H7 (cell line): ENCODE data around the gene HOXD9. TPM values are rescaled to one million over a fixed set of nuclear protein-coding genes. Genes with fewer than 3 reads are reported as not detected.

Experiments used
- DNase-seq: peaks from one replicate; pipeline ENCODE4 v3.0.0; 2012
- H3K27me3 ChIP-seq: 2 replicates; pipeline ENCODE4 v1.6.0; 2011; ENCODE audit warnings: mild to moderate bottlenecking, low read length; ENCODE audit not compliant: control insufficient read depth, insufficient read depth
- H3K36me3 ChIP-seq: replicated peaks from 2 replicates; pipeline ENCODE4 v1.5.1; 2011; ENCODE audit warnings: low read length; ENCODE audit not compliant: control insufficient read depth, insufficient read depth
- H3K4me3 ChIP-seq: 2 replicates; pipeline ENCODE4 v1.5.1; 2011; ENCODE audit warnings: low read depth, mild to moderate bottlenecking, control low read depth, low read length, moderate library complexity; ENCODE audit not compliant: insufficient read depth
- total RNA-seq: library from RNA; depleted of rRNA; stranded (reverse); fragments of >200 nt; shearing (Covaris generic); gene quantifications from 2 replicates; pipeline ENCODE4 v1.2.3, GENCODE V29; 2014

Gene HOXD9
- total RNA-seq, 1 experiment from 2014 or later, result 0.10 TPM

GRCh38 chr2:176109192-176109901, 13.2 kb upstream of the HOXD9 start:
- H3K36me3 ChIP-seq, result no peaks in the 10 kb centered on the region
- DNase-seq, result peak; percentile 38
- peaks cover 98% of the 10 kb centered on the region for H3K27me3 ChIP-seq
- H3K4me3 ChIP-seq, result no peak overlapping the region

- no peak for DNase-seq
- no peak overlapping the region for H3K4me3 ChIP-seq
- no peaks in the 10 kb centered on the region for H3K36me3 ChIP-seq
- peaks cover 98% of the 10 kb centered on the region for H3K27me3 ChIP-seq
Measured at GRCh38 chr2:176109946-176110345, 12.6 kb upstream of the HOXD9 start.

GRCh38 chr2:176110415-176111308, 11.9 kb upstream of the HOXD9 start:
- Histone ChIP-seq H3K36me3 (no peaks in the 10 kb centered on the region), H3K4me3 (no peak overlapping the region), H3K27me3 (peaks cover 98% of the 10 kb centered on the region)
- no peak for DNase-seq

GRCh38 chr2:176111309-176111663, 11.2 kb upstream of the HOXD9 start:
- peak; percentile 90 for DNase-seq
- H3K36me3 ChIP-seq, result no peaks in the 10 kb centered on the region
- peaks cover 98% of the 10 kb centered on the region for H3K27me3 ChIP-seq
- no peak overlapping the region for H3K4me3 ChIP-seq

GRCh38 chr2:176111846-176112374, 10.6 kb upstream of the HOXD9 start:
- Histone ChIP-seq H3K27me3 (peaks cover 99% of the 10 kb centered on the region), H3K36me3 (no peaks in the 10 kb centered on the region), H3K4me3 (no peak overlapping the region)
- DNase-seq, result peak; percentile 64

GRCh38 chr2:176112375-176113302, 9.9 kb upstream of the HOXD9 start:
- Histone ChIP-seq H3K36me3 (no peaks in the 10 kb centered on the region), H3K27me3 (peaks cover 100% of the 10 kb centered on the region), H3K4me3 (no peak overlapping the region)
- DNase-seq, result peak; percentile 64

- Histone ChIP-seq H3K27me3 (peaks cover 100% of the 10 kb centered on the region), H3K4me3 (no peak overlapping the region), H3K36me3 (no peaks in the 10 kb centered on the region)
- DNase-seq, result no peak
Measured at GRCh38 chr2:176114120-176114929, 8.2 kb upstream of the HOXD9 start.

- no peak overlapping the region for H3K4me3 ChIP-seq
- peaks cover 100% of the 10 kb centered on the region for H3K27me3 ChIP-seq
- H3K36me3 ChIP-seq, result no peaks in the 10 kb centered on the region
- peak; percentile 72 for DNase-seq
Measured at GRCh38 chr2:176114930-176115625, 7.4 kb upstream of the HOXD9 start.

GRCh38 chr2:176115883-176116813, 6.4 kb upstream of the HOXD9 start, which contains the start of gene HOXD10:
Gene HOXD10, plus strand, starts transcription at chr2:176116778. Its CDS starts 56 bp downstream, at chr2:176116834.
- peak within 1 kb of the TSS; percentile 7; the same call in 1 of the 2 replicates for H3K4me3 ChIP-seq

GRCh38 chr2:176117162-176117822, 5.2 kb upstream of the HOXD9 start:
- H3K4me3 ChIP-seq, result no peak overlapping the region
- H3K36me3 ChIP-seq, result no peaks in the 10 kb centered on the region
- peak; percentile 52 for DNase-seq
- peaks cover 100% of the 10 kb centered on the region for H3K27me3 ChIP-seq

More at GRCh38 chr2:176115883-176116813, 6.4 kb upstream of the HOXD9 start, which contains the start of gene HOXD10:
- DNase-seq, result peak; percentile 93
- Histone ChIP-seq H3K27me3 (peaks cover 100% of the 10 kb centered on the region), H3K36me3 (no peaks in the 10 kb centered on the region)

GRCh38 chr2:176117823-176118371, 4.6 kb upstream of the HOXD9 start:
- DNase-seq, result no peak
- H3K4me3 ChIP-seq, result no peak overlapping the region
- H3K36me3 ChIP-seq, result no peaks in the 10 kb centered on the region
- peaks cover 100% of the 10 kb centered on the region for H3K27me3 ChIP-seq
